LHCN-M2 (cell line): ENCODE results near the gene SPIN2B. TPM values are rescaled to one million over a fixed set of nuclear protein-coding genes. Genes with fewer than 3 reads are reported as not detected.

Source experiments
- DNase-seq: peaks from one replicate; pipeline ENCODE4 v3.0.0-alpha.2; 2012; ENCODE audit warnings: low read depth
- total RNA-seq: library from RNA; depleted of rRNA; stranded (reverse); fragments of >200 nt; gene quantifications from 2 replicates; pipeline ENCODE4 v1.2.3, GENCODE V29; 2014; rRNA removed

The SPIN2B gene
- total RNA-seq, 1 experiment from 2014 or later, result 13.7 TPM

DNA sequence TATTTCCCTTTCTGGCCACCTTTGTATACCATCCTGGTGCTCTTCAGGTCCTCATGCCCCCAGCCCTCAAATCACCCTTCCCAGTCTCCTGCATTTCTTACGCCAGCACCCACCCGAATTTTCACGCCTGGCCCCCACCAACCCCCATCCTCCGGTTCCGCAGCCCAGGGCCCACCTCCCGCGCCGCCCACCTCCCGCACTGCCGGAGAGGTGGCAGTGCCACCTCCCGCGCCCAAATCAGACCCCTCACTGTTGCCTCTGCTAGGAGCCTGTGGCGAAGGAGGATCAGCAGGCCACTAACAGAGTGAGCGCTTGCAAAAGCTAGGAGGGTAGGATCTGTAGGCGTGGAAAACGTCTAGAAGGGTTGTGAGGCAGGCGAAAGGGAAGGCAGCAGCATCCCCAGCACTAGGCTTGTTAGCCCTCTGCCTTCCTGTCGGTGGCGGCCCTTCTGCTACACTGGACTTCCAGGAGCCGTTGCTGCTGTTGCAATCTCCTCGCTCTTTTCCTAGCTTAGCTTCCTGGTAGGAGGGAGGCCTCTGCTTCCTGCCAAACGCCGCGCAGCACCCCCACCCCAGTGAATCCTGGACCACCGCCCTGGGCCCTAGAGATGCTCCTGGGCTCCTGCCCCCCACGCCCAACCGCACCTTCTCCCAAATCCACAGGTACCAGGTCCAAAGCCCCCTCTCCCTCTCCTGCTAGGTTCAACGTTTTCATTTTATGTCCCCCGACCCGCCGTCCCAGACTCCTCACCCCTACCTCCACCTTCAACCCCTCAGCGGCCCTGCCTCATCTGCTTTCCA lies 51.0 kb downstream of the SPIN2B start:
- no peak for DNase-seq

Other genes with a start within 250 kb of the SPIN2B start
- gene SPIN3, start 126.0 kb downstream of the SPIN2B start, total RNA-seq, result 4.4 and 6.0 TPM in 2 replicates
- 0.06 and 0.17 TPM in 2 replicates for gene SPIN2A, start 15.8 kb upstream of the SPIN2B start, total RNA-seq
- not detected in 2 replicates for gene FAAH2, start 165.2 kb upstream of the SPIN2B start, total RNA-seq